Activated T-cell treated with anti-CD3 and anti-CD28 coated beads, Interleukin-2, amount 50 U/mL, for 72 hours (primary cell): ENCODE measurements around the gene NEK11. TPM values are rescaled to one million over a fixed set of nuclear protein-coding genes. Genes with fewer than 3 reads are reported as not detected.
A peak's percentile ranks its signal among the peaks of the same experiment; 100 is the strongest.
"Not testable (repeated sequence)": the region's sequence is repeated elsewhere in the genome, so short reads cannot be mapped to it uniquely, and the experiment has no call there.

Experiments used
- ATAC-seq, 2 donors: fragments of 150-1000 bp; cut with Tn5 transposase; replicated peaks in 1 of 2; 2 replicates each; pipeline ENCODE4 v1.10.0; 2021; ENCODE audit warnings: moderate library complexity in 2 of 2, mild to moderate bottlenecking in 1 of 2
- DNase-seq, 2 donors: peaks; one replicate each; pipeline ENCODE4 v3.0.0; 2021 to 2022; ENCODE audit warnings: mixed read lengths in 1 of 2
- H3K27ac Mint-ChIP-seq: one replicate; pipeline ENCODE4 v1.8.0; 2022; ENCODE audit warnings: mild to moderate bottlenecking, moderate library complexity, mixed read lengths
- H3K27me3 Mint-ChIP-seq: one replicate; pipeline ENCODE4 v1.8.0; 2022; ENCODE audit warnings: low read depth, mixed read lengths
- H3K36me3 Mint-ChIP-seq, 2 donors: one replicate each; pipeline ENCODE4 v1.8.0; 2022; ENCODE audit warnings: mixed read lengths in 2 of 2, mild to moderate bottlenecking in 1 of 2; ENCODE audit not compliant: insufficient read depth in 2 of 2
- H3K4me1 Mint-ChIP-seq: one replicate; pipeline ENCODE4 v1.8.0; 2022; ENCODE audit warnings: low read depth, mixed read lengths
- H3K4me3 Mint-ChIP-seq, 2 donors: one replicate each; pipeline ENCODE4 v1.8.0; 2022; ENCODE audit warnings: mild to moderate bottlenecking in 2 of 2, mixed read lengths in 2 of 2, moderate library complexity in 2 of 2
- H3K9me3 Mint-ChIP-seq, 2 donors: one replicate each; pipeline ENCODE4 v1.8.0; 2022; ENCODE audit warnings: mixed read lengths in 2 of 2
- total RNA-seq, 2 donors: library from RNA; stranded (reverse); gene quantifications; one replicate each; pipeline ENCODE4 v1.2.3, GENCODE V29; 2022

The NEK11 gene
- total RNA-seq, 2 donors from 2014 or later, result 2.7 to 3.1 TPM

- ATAC-seq, result no peak
- H3K36me3 Mint-ChIP-seq, result no peaks in the 10 kb centered on the region
- H3K4me1 Mint-ChIP-seq, result no peaks in the 10 kb centered on the region
- peaks cover 7% of the 10 kb centered on the region for H3K27me3 Mint-ChIP-seq
- DNase-seq, result no peak
- no peak overlapping the region for H3K27ac Mint-ChIP-seq
- H3K4me3 Mint-ChIP-seq, result no peak overlapping the region
- no peaks in the 10 kb centered on the region for H3K9me3 Mint-ChIP-seq
Observed at GRCh38 chr3:131353016-131353877, 326.6 kb downstream of the NEK11 start.

- Mint-ChIP-seq H3K27ac (no peak overlapping the region), H3K27me3 (peaks cover 7% of the 10 kb centered on the region), H3K4me3 (no peak overlapping the region), H3K9me3 (no peaks in the 10 kb centered on the region), H3K36me3 (no peaks in the 10 kb centered on the region), H3K4me1 (no peaks in the 10 kb centered on the region)
- DNase-seq, result no peak
- no peak for ATAC-seq
Observed at GRCh38 chr3:131353986-131354385, 327.3 kb downstream of the NEK11 start.

- ATAC-seq (no peak), DNase-seq (no peak)
- no peaks in the 10 kb centered on the region for H3K9me3 Mint-ChIP-seq
- H3K27me3 Mint-ChIP-seq, result peaks cover 25% of the 10 kb centered on the region
- H3K4me1 Mint-ChIP-seq, result peaks cover 3% of the 10 kb centered on the region
- H3K36me3 Mint-ChIP-seq, result no peaks in the 10 kb centered on the region
- no peak overlapping the region for H3K27ac Mint-ChIP-seq
- no peak overlapping the region for H3K4me3 Mint-ChIP-seq
Observed at GRCh38 chr3:131356006-131356595, 329.4 kb downstream of the NEK11 start.

GRCh38 chr3:131357275-131357674 is 330.6 kb downstream of the NEK11 start:
- Mint-ChIP-seq H3K4me1 (peaks cover 14% of the 10 kb centered on the region), H3K27me3 (peaks cover 35% of the 10 kb centered on the region), H3K9me3 (no peaks in the 10 kb centered on the region), H3K27ac (no peak overlapping the region), H3K36me3 (peaks cover 0 to under 1% of the 10 kb centered on the region in 2 donors), H3K4me3 (no peak overlapping the region)
- DNase-seq (no peak), ATAC-seq (no peak)

GRCh38 chr3:131360191-131360755 is 333.6 kb downstream of the NEK11 start:
- Mint-ChIP-seq H3K9me3 (no peaks in the 10 kb centered on the region), H3K36me3 (peaks cover 0 to 3% of the 10 kb centered on the region in 2 donors), H3K27me3 (peaks cover 50% of the 10 kb centered on the region), H3K4me1 (peaks cover 17% of the 10 kb centered on the region), H3K4me3 (no peak overlapping the region), H3K27ac (no peak overlapping the region)
- ATAC-seq (no peak), DNase-seq (no peak)

- ATAC-seq, result peak; percentile 45
- peaks cover 57% of the 10 kb centered on the region for H3K27me3 Mint-ChIP-seq
- DNase-seq, H3K9me3 Mint-ChIP-seq, H3K27ac Mint-ChIP-seq, H3K36me3 Mint-ChIP-seq: not testable (repeated sequence)
- H3K4me3 Mint-ChIP-seq, result peak overlapping the region; percentile 16 to 63
- H3K4me1 Mint-ChIP-seq, result peaks cover 17% of the 10 kb centered on the region
Observed at GRCh38 chr3:131361066-131361463, 334.4 kb downstream of the NEK11 start.

GRCh38 chr3:131361464-131362421 is 335.1 kb downstream of the NEK11 start:
- Mint-ChIP-seq H3K27me3 (peaks cover 52% of the 10 kb centered on the region), H3K36me3 (peaks cover 0 to 3% of the 10 kb centered on the region in 2 donors), H3K27ac (no peak overlapping the region), H3K4me1 (peaks cover 17% of the 10 kb centered on the region), H3K4me3 (peak overlapping the region; percentile 63 to 70), H3K9me3 (no peaks in the 10 kb centered on the region)
- peak; percentile 71 to 74 for ATAC-seq
- peak; percentile 10 to 21 for DNase-seq

GRCh38 chr3:131363275-131363674 is 336.6 kb downstream of the NEK11 start:
- peaks cover 17% of the 10 kb centered on the region for H3K4me1 Mint-ChIP-seq
- H3K9me3 Mint-ChIP-seq, result peaks cover 0 to 1% of the 10 kb centered on the region in 2 donors
- H3K36me3 Mint-ChIP-seq, result peaks cover 0 to 3% of the 10 kb centered on the region in 2 donors
- H3K27me3 Mint-ChIP-seq, result peaks cover 50% of the 10 kb centered on the region
- H3K27ac Mint-ChIP-seq, result no peak overlapping the region
- no peak for DNase-seq
- ATAC-seq, result no peak
- H3K4me3 Mint-ChIP-seq, result no peak overlapping the region

GRCh38 chr3:131370935-131371687 is 344.4 kb downstream of the NEK11 start:
- ATAC-seq, result no peak
- H3K4me1 Mint-ChIP-seq, result no peaks in the 10 kb centered on the region
- no peak overlapping the region for H3K4me3 Mint-ChIP-seq
- peaks cover 0 to 1% of the 10 kb centered on the region in 2 donors for H3K9me3 Mint-ChIP-seq
- no peaks in the 10 kb centered on the region for H3K27me3 Mint-ChIP-seq
- DNase-seq, result no peak
- no peak overlapping the region for H3K27ac Mint-ChIP-seq
- H3K36me3 Mint-ChIP-seq, result no peaks in the 10 kb centered on the region

- H3K27ac Mint-ChIP-seq, result no peak overlapping the region
- H3K4me1 Mint-ChIP-seq, result no peaks in the 10 kb centered on the region
- ATAC-seq (no peak), DNase-seq (no peak)
- H3K36me3 Mint-ChIP-seq, result no peaks in the 10 kb centered on the region
- H3K9me3 Mint-ChIP-seq, result peaks cover 0 to 1% of the 10 kb centered on the region in 2 donors
- H3K4me3 Mint-ChIP-seq, result no peak overlapping the region
- no peaks in the 10 kb centered on the region for H3K27me3 Mint-ChIP-seq
Observed at GRCh38 chr3:131371688-131372066, 345.0 kb downstream of the NEK11 start.

- Mint-ChIP-seq H3K36me3 (no peaks in the 10 kb centered on the region), H3K9me3 (no peaks in the 10 kb centered on the region), H3K27me3 (no peaks in the 10 kb centered on the region), H3K4me3 (no peak overlapping the region), H3K4me1 (no peaks in the 10 kb centered on the region), H3K27ac (no peak overlapping the region)
- no peak for ATAC-seq
- DNase-seq, result no peak
Observed at GRCh38 chr3:131374741-131375140, 348.1 kb downstream of the NEK11 start.

- not testable (repeated sequence) for H3K9me3 Mint-ChIP-seq, H3K36me3 Mint-ChIP-seq, H3K27me3 Mint-ChIP-seq, DNase-seq, ATAC-seq
- Mint-ChIP-seq H3K4me1 (peaks cover 26% of the 10 kb centered on the region), H3K4me3 (peak overlapping the region; percentile 95 to 96), H3K27ac (peak overlapping the region; percentile 90)
Observed at GRCh38 chr3:131380821-131381444, 354.3 kb downstream of the NEK11 start.
